ENCODE data around the gene CES4A.
"Not testable (repeated sequence)": the region's sequence is repeated elsewhere in the genome, so short reads cannot be mapped to it uniquely, and the experiment has no call there.

The CES4A gene

DNA sequence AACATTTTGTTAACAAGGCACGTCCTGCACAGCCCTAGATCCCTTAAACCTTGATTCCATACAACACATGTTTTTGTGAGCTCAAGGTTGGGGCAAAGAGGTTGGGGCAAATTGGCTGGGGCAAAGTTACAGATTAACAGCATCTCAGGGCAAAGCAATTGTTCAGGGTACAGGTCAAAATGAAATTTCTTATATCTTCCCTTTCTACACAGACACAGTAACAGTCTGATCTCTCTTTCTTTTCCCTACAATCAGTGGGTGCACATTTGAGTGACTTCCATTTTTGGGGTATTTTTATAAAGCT, 32.3 kb upstream of the CES4A start:
- DNase-seq (ENCODE audit: low spot score), result not testable (repeated sequence)

DNA sequence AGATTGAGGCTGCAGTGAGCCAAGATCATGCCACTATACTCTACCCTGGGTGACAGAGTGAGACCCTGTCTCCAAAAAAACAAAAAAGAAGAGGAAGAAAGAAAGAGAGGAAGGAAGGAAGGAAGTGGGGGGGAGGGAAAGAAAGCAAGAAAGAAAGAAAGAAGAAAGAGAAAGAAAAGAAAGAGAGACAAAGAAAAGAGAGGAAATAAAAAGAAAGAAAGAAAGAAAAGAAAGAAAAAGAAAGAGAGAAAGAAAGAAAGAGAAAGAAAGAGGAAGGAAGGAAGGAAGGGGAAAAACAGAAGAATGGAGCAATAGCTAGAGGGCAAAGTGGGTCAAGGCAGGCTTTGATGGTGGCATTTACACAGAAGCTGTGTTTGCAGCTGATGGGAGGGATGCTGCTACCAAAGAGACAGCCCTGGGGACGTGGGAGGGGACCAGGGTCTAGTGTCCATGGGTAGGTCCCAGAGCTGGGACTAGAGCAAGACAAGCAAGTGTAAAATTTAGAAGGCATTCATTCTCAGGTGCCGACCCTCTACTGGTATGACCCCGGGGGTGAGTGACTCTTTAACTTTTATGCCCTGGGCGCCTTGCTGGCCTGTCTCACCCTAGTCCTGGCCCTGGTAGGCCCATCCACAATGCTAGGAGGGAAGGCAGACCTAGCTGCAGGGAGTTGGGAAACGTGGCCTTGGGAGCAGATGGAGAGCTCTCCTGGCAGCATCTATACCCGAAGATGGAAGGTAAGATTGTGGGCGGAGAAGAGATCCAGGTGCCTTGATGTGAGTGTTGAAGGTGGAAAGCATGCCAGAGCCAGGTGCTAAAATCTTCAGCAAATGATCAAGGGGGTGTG, 29.3 kb upstream of the CES4A start:
- no peak for DNase-seq (ENCODE audit: low spot score)

DNA sequence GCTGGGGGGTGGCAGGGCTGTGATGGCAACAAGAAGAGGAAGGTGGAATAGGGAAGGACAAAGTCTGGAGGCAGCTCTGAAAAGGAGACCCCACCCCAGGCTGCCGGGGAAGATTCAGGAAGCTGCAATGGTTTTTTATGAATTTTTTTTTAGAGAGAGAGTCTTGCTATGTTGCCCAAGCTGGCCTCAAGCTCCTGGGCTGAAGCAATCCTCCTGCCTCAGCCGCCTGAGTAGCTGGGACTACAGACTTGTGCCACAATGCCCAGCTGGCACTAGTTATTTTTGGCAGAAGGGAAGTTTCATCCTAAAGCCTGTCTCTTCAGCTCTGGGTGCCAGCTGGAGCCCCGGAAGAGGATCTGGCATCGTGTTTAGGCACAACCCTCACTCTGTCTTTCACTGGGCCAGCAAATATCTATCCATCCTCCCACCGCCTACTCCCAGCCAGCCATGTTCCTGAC, 28.7 kb upstream of the CES4A start:
- DNase-seq (ENCODE audit: low spot score), result no peak

DNA sequence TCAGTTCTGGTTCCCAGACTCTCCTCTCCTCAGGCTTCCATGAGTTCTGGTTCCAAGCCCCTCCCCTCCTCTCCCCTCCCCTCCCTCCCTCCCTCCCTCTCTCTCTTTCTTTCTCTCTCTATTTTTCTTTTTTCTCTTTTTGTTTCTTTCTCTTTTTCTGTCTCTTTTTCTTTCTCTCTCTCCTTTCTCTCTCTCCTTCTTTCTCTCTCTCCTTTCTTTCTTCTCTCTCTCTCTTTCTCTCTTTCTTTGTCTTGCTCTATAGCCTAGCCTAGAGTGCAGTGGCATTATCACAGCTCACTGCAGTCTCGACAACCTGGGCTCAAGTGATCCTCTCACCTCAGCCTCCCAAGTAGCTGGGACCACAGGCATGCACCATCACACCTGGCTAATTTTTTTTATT, 28.1 kb upstream of the CES4A start:
- DNase-seq (ENCODE audit: low spot score), result no peak

DNA sequence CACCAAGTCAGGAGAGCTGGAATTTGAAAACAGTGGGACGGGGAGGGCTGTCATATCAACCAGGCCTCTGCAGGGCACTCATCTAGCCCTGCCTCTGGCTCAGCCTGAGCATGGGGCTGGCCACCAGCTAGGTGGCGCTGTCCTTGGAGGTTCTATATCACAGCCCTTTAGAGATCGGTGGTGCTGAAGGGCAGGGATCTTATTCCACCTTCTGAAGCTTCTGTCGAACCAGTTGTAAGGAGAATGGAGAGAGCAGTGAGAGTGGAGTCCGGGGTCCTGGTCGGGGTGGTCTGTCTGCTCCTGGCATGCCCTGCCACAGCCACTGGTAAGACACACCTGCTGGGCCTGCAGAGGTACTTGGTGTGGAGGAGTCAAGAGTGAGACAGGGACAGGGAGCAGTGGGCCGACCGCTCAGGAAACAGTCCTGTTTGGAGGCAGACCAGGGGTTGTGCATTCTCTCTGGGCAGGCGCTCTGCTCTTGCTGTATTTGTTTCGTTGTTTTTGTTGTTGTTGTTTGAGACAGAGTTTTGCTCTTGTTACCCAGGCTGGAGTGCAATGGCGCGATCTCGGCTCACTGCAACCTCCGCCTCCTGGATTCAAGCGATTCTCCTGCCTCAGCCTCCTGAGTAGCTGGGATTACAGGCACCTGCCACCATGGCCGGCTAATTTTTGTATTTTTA, 27.2 kb upstream of the CES4A start, which contains the start of gene CES3:
CES3 (plus strand) TSS at position 202 of the 680 bp plus-strand sequence; CDS start at position 244, 42 bp downstream.
- no peak for DNase-seq (ENCODE audit: low spot score)

DNA sequence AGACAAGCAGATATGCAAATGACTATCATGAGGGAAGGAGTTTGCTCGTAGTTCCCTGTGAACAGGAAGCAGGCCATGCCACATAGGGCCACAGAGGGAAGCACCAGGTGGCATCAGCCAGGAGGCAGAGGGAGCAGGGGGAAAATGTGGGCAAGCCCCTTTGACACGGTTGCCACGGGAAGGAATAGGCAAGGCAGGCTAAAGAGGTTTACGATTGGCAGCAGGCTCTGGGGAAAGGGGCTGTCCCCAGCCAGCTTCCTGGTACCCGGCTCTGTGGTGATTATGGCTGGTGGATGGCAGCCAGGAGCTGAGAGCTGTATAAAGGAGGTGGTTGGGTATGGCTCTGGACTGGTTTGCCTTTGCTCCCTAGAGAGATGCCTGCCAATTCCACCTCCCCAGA, 26.5 kb upstream of the CES4A start:
- no peak for DNase-seq (ENCODE audit: low spot score)

DNA sequence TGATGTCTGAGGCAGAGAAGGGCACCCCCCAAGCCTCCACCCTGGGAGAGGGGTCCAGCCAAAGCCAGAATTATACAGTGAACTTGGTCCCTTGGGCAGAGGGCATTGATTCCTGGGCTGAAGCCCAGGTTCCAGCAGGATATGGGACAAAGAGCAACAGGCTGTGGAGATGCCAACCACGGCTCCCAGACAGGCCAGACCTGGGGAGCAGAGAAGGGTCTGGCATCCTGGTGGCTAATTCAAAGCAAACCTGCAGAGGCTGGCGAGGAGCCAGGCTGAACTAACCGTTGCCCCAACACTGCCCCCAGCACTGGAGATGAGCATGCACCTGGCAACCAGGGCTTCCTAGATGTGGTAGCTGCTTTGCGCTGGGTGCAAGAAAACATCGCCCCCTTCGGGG, 24.3 kb upstream of the CES4A start:
- no peak for DNase-seq (ENCODE audit: low spot score)

DNA sequence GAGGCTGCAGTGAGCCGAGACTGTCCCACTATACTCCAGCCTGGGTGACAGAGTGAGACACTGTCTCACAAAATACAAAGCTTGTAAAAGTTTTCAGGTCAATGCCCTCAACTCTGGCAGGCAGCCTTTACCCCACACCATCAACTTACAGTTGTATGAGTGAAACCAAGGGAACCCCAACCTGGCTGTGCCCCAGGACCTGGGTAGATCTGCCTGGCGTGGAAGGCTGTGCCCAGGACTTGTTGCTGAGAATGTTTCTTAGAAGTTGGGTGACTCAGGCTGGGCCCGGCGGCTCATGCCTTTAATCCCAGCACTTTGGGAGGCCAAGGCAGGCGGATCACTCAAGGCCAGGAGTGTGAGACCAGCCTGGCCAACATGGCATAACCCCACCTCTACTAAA, 19.5 kb upstream of the CES4A start:
- DNase-seq (ENCODE audit: low spot score), result no peak

DNA sequence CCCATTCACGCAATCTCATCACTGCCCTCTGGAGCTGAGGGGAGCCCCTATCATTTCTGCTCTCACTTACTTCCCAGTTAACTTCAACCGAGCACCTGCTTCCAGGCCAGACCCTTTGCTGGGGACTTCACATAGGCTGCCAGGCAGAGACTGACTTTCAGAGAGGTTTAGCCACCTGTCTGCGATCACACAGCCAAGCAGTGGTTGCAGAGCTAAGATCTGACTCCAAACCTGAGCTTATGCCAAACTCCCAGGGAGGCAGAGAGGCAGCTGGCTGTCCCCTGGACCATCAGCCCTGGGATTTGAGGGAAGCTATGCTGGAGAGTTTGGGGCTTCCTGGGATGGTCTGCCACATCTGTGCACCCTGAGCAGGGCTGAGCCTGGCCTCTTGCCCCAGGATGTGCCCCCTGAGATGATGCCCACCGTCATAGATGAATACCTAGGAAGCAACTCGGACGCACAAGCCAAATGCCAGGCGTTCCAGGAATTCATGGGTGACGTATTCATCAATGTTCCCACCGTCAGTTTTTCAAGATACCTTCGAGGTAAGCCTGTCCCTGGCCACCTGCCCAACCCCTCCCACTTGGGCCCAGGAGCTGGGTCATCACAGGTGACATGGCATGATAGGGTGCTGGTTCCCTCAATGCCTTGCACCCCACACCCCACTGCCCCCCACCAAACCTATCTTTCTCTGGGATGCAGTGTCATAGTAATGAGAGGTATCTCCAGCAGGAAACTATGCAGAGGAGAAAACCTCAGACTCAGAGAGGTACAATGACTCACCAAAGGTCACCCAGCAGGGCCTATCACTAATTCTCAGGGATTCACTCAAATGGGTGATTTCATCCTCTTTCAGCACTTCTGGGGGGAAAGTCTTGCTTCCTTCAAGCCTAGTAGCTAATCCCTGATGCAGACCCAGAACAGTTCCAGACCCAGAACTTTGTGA, 17.3 kb upstream of the CES4A start:
- DNase-seq (ENCODE audit: low spot score), result no peak

DNA sequence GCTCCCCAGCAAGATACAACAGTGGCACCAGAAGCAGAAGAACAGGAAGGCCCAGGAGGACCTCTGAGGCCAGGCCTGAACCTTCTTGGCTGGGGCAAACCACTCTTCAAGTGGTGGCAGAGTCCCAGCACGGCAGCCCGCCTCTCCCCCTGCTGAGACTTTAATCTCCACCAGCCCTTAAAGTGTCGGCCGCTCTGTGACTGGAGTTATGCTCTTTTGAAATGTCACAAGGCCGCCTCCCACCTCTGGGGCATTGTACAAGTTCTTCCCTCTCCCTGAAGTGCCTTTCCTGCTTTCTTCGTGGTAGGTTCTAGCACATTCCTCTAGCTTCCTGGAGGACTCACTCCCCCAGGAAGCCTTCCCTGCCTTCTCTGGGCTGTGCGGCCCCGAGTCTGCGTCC, 15.4 kb upstream of the CES4A start:
- no peak for DNase-seq (ENCODE audit: low spot score)

DNA sequence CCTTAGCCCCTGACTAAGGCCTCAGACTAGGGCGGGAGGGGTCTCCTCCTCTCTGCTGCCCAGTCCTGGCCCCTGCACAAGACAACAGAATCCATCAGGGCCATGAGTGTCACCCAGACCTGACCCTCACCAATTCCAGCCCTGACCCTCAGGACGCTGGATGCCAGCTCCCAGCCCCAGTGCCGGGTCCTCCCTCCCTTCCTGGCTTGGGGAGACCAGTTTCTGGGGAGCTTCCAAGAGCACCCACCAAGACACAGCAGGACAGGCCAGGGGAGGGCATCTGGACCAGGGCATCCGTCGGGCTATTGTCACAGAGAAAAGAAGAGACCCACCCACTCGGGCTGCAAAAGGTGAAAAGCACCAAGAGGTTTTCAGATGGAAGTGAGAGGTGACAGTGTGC, 14.7 kb upstream of the CES4A start:
- DNase-seq (ENCODE audit: low spot score), result no peak

DNA sequence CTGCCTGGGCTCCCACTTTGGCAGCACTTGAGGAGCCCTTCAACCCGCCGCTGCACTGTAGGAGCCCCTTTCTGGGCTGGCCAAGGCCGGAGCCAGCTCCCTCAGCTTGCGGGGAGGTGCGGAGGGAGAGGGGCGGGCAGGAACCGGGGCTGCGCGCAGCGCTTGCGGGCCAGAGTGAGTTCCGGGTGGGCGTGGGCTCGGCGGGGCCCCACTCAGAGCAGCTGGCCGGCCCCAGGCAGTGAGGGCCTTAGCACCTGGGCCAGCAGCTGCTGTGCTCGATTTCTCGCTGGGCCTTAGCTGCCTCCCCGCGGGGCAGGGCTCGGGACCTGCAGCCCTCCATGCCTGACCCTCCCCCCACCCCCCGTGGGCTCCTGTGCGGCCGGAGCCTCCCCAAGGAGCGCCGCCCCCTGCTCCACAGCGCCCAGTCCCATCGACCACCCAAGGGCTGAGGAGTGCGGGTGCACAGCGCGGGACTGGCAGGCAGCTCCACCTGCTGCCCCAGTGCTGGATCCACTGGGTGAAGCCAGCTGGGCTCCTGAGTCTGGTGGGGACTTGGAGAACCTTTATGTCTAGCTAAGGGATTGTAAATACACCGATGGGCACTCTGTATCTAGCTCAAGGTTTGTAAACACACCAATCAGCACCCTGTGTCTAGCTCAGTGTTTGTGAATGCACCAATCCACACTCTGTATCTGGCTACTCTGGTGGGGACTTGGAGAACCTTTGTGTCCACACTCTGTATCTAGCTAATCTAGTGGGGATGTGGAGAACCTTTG, 14.0 kb upstream of the CES4A start:
- DNase-seq (ENCODE audit: low spot score), result not testable (repeated sequence)

DNA sequence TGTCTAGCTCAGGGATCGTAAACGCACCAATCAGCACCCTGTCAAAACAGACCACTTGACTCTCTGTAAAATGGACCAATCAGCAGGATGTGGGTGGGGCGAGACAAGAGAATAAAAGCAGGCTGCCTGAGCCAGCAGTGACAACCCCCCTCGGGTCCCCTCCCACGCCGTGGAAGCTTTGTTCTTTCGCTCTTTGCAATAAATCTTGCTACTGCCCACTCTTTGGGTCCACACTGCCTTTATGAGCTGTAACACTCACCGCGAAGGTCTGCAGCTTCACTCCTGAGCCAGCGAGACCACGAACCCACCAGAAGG, 13.5 kb upstream of the CES4A start:
- DNase-seq (ENCODE audit: low spot score), result not testable (repeated sequence)

DNA sequence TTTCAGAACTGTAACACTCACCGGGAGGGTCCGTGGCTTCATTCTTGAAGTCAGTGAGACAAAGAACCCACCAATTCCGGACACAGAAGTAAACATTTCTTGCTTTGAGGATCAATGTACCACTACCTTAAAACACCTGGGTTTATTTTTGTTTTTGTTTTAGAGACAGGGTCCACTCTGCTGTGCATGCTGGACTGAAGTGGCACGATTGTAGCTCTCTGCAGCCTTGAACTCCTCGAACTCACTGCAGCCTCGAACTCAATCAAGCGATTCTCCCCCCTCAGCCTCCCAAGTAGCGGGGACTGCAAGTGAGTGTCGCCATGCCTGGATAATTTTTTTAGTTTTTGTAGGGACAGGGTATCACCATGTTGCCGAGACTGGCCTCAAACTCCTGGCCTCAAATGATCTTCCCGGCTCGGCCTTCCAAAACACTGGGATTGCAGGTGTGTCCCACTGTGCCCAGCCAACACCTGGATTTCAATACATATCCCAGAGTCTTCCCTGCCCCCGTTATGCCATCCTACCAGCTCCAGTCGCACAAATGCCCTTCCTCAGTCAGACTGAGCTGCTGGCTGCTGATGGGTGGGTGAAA, 13.0 kb upstream of the CES4A start:
- no peak for DNase-seq (ENCODE audit: low spot score)

DNA sequence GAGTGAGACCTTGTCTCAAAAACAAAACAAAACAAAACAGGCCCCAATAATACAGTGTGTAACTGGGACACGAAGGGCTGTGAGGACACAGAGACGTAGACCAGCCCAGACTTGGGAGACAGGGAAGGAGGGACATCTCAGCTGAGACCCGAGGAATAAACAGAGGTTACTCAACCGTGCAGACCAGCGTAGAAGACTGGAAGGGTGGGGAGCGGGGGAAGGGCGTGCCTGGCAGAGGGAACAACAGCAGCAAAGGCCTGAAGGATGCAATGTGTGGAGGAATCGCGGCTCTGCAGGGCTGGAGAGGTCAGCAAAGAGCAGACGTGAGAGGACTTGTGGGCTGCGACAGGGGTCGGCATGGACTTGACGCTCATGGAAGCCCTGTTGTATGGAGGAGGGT, 11.6 kb upstream of the CES4A start:
- DNase-seq (ENCODE audit: low spot score), result no peak

DNA sequence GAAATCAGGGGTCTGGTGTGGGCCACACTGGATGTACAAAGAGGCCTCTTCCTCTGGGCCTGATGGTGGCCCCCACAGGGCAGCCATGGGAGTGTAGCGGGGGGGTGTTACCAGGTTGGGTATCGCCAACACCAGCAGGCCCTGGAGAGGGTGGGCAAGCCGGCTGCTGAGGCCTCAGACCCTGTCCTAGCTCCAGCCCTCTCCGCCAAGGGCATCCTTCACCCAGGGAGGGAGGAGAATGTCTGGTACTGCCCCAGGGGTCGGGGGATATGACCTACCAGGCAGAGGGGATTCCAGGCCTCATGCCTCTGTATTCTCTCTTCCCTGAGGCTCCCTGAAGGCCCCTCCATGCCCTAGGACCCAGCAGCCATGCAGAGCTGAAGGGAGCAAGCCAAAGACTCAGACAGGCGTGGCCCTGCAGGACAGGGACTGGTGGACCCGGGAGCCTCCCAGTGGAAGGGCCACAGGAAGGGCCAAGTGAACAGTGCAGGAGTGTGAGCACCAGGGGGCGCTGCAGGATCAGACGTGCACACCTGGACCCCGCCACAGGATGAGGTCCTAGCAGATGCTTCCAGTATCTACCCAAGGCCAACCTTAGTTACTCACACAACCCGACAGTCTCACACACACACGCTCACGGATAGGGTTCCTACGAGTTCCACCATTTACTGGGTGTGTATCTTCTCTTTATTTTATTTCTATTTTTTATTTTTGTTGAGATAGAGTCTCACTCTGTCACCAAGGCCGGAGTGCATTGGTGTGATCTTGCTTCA, 10.9 kb upstream of the CES4A start:
- peak; percentile 86 for DNase-seq (ENCODE audit: low spot score)

DNA sequence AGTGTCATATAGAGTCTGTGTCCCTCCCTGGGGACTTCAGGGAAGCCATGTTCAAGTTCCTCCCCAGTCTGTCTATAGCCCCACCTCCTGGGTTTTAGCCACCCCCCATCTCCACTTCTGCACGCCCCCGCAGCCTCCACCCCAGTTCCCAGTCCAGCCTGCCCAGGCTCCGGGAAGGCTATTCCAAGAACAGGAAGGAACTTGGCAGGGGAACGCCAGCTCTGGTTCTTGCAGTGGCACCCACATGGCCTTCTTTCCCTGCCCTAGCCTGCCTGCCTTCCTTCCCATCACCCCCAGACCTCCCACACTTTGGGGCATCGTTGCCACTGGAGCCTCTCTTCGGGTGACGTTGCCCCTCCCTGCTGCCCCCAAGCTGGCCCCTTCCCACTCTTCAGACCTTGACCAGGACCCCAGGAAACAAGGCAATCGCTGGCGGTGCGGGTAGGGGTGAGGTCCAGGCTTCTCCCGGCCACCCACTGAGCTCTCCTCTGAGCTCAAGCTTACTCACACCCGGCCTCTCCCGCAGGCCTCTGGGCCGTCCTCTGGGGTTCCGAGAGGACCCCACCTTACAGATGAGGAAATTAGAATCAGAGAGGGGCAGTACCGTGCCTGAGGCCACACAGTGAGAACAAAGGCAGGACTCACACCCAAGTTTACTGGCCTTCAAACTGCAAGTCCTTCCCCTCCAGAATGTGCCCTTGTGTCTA, 9.2 kb upstream of the CES4A start:
- DNase-seq (ENCODE audit: low spot score), result no peak

DNA sequence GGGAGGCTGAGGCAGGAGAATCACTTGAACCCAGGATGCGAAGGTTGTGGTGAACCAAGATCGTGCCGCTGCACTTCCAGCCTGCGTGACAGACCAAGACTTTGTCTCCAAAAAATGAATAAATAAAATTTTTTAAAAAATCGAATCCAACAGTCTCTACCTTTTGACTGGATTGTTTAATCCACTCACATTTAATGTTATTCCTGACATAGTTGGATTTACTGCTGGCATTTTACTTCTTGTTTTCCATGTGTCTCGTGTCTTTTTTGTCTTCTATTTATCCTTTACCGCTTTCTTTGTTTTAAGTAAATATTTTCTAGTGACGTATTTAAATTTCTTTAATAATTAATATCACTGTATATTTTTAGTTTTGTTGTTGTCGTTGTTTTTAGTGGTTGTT, 5.4 kb upstream of the CES4A start:
- DNase-seq (ENCODE audit: low spot score), result no peak

DNA sequence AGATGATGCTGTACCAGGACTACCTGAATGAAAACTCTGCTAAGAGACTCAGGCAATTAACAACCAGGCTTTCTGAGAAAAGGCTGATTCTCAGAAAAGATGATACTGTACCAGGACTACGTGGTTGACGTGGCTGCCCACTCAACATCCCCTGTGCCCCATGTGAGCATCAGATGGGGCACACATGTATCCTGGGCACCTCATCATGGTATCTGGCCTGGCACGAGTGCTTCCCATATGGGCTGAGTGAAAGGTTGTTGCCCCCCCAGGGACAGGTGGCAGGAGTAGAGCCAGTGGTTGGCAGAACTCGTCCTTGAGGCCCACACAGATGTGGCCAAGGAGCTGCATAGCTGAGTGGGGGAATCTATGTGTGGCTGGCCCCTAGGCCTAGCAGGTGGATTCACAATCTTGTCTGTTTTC, 3.5 kb upstream of the CES4A start:
- DNase-seq (ENCODE audit: low spot score), result no peak

DNA sequence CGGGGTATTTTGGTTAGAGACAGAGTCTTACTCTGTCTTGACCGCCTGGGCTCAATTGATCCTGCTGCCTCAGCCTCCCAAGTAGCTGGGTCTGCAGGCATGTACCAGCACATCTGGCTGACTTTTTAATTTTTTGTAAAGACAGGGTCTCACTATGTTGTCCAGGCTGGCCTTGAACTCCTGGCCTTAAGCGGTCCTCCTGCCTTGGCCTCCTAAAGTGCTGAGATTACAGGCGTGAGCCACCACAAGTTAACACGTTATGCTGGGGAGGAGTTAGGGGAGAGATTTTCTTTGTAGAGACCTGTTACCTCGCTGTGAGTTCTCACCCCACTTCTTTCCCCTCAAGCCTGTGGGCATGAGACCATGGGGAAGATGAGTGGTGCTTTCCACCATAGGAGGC, 1.8 kb upstream of the CES4A start:
- no peak for DNase-seq (ENCODE audit: low spot score)

Measured in left forelimb (tissue), 1 donor.